GM18517 (cell line): ENCODE data around the gene SH2D2A.

Experiments
- ATAC-seq: cut with Tn5 transposase; IDR thresholded peaks from one replicate; pipeline ENCODE4 v1.9.1; 2021; ENCODE audit warnings: mild to moderate bottlenecking, moderate library complexity; ENCODE audit not compliant: unreplicated experiment

The SH2D2A gene

DNA sequence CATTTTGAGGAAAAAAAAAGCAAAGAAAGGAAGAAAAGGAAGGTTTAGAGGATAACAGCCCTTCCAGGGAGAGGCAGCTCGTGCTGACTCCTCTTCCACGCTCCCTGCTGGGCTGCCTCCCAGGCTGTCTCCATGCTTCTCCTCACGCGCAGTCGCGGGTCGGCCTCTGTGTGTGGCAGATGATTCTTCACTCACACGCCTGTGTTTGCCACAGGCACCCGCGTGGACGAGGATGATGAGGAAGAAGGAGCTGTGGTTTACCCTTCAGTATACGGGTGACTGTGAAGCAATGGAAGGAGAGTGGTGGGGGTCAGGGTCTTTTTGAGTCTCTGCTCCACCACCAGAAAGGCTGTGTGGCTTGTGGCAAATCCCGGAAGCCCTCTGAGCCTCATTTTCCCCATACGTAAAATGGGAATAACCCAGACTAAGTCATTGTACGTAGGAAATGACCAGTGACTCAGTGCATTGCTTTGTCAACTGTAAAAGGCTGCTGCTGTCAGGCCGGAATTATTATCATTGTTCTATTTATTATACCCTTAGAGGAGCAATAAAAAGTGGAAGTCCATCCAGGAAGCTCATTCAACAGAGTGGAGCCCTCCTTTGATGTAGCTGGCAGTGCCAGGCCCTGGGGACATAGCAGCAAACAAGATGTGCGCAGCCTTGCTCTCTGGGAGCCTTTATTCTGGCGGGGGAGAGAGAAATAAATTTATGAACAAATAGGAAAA, 11.9 kb upstream of the SH2D2A start:
- no peak for ATAC-seq

DNA sequence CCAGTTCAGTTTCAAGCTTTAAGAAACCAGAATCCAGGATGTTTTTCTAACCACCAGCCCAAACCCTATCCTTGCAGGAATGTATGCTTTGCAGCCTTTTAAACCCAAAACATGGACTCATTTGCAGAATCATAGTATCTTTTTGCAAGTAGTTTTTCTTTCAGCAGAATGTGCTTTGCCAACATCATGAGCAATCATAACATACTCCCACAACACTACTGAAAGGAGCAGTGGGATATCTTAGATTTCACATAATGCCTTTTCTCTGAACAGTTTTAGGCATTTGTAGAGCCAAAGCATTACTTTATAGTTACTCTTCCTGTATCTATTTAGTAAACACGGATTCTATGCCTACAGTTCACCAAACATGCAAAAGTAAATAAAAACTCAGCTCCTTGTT, 10.0 kb upstream of the SH2D2A start:
- ATAC-seq, result no peak

DNA sequence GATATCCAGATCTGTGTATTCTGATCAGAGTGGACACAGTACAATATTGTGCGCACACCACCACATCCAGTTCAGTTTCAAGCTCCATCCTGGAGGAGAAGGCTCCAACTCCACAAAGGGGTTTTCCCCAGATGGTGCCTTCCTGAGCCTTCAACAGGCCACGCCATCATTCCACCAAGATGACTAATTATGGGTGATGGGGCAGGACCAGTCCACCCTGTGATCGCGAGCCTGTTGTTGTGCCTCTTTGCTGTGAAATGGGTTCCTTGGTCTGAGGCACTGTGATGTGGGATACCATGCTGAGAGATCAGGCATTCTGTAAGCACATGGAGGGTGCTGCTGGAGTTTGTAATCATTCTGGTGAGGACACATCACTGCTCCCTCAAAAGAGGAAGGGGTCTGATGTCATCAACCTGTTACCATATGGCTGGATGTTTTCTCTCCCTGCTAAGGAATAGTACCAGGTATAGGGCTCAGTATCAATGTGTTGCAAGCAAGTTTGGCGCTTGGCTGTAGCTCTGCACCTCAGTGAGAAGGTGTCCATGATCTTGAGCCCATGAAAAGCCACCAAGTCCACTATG, 6.7 kb upstream of the SH2D2A start:
- ATAC-seq, result no peak

DNA sequence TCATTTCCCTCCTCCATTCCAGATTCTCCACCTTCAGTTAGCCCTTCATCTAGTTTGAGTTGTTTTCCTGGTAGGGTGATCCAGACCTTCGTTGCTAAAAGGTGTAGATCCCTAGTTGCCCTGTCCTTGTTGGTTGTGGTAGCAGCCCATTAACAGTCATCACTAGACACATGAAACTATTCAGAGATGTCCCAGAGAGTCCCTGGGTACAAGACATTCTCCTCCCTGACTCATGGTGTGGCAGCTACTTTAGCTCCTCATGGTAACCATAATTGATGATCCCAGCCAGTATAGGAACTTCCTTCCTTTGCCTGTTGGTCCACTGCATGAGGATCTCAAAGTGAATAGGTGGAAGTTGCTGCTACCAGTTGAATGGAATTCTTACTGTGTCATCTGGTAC, 6.0 kb upstream of the SH2D2A start:
- no peak for ATAC-seq

DNA sequence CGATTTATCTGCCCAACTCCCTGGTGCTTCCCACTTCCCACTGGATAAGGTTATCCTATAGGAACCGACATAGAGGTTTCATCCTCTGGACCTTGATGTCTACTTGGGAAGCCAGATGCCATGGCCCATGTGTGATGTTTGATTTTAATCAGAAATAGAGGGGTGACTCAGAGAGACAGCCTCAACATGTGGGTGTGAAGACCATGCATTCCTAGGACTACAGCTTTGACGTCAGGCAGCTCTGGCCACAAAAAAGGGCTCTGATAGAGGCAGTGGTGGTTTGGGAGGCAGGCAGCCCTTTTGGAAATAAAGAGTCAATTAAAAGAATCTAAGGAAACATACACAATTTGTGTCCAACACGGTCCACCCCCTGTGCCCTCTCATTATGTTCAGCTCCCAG, 5.2 kb upstream of the SH2D2A start:
- no peak for ATAC-seq

DNA sequence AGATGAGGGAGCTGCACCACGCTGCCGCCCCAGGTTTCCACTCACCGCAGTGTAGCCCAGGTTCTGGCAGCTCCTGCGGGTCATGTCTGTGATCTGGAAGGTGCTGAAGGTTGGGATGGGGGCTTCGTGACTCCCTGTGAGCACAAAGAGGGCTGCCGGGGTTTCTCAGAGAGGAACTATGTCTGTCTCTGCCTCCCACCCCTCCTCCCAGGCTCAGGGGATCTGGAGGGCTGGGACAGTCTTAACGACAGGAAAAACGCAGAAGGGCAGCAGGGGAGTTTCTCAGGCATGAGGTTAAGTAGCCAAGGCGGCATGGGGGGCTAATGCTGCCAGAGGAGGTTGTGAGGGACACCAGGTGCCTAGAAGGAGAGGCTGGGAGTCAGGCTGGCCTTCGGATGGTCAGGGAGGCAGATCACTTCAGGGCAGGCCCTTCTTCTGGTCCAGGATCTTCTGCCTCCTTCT, 656 bp downstream of the SH2D2A start:
- ATAC-seq, result no peak

DNA sequence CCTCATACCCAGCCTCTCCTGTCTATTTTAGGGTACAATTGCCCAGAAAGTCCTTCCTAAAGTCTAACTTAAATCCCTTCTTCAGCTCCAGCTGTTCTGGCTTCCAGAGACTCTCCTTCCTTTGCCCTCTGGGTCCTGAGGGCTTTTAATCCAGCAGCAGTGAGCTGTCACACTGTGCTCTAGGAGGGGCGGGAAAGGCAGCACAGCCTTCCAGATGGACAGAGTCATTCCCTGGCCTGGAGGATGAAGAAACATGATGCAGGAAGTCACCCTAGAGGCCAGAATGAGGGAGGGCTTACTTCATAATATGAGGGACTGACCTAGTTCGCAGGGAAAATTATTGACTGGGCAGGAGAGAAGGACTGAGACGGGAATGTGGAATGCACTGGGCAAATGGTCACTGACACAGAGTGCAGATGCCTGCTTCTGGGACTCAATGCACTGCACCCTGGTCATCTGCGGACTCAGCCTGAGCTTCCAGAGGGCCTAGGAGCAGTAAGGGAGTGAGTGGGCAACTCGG, 1.3 kb downstream of the SH2D2A start:
- ATAC-seq, result no peak

DNA sequence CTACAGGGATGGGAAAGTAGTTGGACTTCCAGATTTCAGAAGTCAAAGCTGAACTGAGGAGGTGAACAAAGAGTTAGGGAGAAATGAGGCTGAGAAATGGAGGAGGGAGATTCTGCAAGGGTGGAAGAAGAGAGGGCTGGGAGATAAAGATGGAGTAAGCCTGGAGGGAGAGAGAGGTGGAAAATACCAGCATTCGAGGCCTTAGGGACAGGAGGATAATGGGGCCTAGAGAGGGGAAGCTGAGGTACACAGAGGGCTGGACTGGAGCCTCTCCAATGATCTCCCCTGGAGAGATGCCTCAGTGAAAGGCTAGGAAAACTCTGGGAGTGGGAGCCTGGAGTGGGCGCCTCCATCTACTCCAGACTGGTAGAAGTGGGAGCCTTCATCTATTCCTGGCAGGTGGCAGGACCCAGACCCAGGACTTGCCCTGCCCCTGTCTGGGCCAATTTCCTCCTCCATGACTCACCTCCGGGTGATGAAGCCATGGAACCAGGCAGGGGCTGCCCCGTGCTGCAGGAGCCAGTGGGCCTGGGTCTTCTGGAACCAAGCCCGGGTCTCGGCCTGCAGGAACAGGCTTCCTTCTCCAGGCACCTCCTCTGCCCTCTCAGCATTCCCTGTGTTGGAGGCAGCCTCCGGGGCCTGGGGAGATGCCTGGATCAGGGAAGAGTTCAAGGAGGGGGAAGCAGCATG, 1.9 kb downstream of the SH2D2A start:
- no peak for ATAC-seq

DNA sequence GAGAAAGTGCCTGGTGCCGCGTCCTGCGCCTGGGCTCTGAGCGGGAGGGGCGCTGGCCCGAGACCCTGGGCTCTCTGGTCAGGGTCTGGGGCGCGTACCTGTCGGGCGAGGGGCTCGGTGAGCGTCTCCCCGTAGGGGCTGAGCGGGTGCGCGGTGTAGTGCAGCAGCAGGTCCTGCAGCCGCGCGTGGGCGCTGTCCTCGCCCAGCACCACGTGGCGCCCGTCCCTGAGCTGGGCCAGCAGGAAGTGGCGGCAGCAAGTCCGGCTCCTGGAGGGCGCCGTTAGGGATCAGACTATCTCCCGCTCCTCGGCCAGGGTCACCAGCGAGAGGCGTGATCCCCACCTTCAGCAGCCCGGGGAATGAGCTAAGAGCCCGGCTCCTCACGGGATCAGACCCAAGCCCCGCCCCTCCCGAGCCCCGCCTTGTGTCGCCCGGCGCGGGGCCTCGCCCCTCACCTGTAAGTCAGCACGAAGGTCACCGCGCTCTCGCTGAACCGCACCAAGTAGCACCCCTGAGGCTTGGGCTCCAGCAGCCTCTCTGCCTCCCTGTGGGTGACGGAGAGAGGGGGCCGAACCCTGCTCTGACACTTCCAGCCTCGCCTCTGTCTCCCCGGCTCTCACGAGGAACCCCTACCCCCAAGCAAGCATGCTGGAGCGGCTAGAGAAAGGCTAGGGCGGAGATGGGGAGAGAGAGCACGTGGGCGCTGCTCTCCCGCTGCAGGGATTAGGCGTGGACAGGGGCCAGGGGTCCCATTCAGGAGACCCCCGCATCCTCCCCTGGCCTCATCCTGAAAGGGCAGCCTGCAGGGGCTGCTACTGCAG, 2.7 kb downstream of the SH2D2A start:
- no peak for ATAC-seq

DNA sequence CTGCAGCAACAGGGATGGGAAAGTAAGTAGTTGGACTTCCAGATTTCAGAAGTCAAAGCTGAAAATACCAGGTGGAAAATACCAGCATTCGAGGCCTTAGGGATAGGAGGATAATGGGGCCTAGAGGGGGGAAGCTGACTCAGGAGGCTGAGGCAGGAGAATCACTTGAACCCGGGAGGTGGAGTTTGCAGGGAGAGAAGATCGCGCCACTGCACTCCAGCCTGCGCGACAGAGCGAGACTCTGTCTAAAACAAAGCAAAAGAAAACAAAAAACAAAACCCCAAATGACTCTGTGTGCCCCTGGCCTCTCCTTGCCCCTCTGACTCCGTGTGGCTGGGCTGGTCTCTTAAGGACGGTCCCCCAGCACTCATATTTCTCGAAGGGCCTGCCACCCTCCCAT, 3.4 kb downstream of the SH2D2A start:
- ATAC-seq, result no peak

DNA sequence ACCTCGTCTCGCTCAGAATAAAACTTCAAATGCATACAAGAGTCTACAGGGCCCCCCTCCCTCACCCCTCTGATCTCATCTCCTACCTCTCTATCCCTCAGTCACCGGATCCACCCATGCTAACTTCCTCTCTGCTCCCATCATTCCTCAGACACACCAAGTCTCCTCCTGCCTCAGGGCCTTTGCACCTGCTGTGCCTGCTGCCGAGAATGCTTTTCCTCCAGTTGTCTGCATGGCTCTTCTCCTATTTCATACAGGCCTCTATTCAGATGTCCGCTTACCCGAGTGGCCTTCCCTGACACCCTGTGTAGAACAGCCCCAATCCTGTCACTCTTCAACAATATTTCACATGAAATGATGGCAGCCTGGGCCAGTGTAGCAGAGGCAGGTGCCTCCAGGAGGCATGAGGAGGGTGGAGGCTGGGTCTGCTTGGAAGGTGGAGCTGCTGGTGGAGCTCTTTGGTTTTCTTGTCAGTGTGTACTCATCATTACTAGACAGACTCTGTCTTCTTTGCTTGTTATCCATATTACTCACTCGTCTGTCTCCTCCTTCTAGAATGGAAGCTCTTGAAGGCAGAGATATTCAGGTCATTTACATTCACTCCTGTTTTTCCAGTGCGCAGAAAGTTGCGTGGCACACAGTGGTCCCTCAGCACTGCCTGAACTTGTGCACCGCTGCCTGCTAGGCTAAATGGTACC, 4.2 kb downstream of the SH2D2A start:
- no peak for ATAC-seq

DNA sequence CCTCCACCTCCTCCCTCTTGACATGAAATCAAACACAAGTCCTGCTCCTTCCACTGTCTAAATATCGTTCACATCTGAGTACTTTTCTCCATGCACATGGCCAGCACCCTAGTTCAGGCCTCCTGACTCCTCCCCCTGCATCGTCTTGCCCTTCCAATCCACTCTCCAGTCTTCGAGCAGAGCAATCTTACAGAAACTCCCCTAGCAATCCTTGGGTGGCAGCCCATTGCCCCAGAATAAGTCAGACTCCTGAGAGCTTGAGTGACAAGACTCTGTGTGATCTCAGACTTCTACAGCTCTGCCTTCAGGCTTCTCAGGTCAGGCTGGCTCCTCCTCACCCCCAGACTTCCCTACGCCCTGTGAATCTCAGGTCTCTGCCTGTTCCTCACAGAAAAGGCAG, 5.5 kb downstream of the SH2D2A start:
- ATAC-seq, result no peak

DNA sequence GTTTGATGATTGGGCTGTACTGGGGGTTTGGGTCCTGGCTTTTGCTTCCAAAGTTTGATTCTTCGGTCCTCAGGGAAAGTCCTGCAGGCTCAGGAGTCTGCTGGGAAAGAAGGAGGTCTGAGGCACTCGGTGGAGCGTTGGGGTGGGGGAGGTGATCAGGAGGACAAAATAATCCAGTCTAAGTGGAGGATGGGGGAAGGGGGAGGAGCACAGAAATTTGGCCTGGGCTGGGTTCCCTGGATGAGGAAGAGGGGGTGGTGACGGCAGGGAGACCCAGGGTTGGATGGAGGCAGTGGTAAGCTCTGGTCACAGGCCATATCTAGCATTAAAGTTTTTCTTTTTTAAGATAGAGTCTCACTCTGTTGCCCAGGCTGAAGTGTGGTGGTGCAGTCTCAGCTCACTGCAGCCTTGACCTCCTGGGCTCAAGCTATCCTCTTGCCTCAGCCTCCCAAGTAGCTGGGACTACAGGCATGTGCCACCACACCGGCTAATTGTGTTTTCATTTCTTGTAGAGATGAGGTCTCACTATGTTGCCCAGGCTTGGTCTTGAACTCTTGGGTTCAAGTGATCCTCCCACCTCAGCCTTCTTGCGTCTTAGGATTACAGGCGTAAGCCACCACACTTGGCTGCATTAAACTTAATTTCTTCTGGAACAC, 6.8 kb downstream of the SH2D2A start:
- no peak for ATAC-seq

DNA sequence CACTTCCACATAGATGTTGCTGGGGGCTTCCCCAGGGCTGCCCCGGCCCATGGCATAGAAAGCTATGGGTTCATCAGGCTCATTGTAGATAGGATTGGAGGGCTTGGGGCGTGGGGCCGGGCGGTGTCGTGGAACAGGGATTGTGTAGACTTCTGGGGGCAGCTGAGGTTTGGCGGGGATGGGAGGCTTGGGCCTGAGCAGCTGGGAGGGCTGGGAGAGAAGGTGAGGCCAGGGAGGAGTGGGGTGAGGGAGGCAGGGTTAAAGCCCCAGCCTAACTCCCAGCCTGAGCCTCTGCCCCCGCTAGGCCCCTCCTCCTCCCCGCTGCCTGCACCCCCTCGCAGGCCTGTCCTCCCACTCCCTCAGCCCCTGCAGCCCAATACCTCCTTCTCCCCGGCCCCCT, 7.4 kb downstream of the SH2D2A start:
- no peak for ATAC-seq

DNA sequence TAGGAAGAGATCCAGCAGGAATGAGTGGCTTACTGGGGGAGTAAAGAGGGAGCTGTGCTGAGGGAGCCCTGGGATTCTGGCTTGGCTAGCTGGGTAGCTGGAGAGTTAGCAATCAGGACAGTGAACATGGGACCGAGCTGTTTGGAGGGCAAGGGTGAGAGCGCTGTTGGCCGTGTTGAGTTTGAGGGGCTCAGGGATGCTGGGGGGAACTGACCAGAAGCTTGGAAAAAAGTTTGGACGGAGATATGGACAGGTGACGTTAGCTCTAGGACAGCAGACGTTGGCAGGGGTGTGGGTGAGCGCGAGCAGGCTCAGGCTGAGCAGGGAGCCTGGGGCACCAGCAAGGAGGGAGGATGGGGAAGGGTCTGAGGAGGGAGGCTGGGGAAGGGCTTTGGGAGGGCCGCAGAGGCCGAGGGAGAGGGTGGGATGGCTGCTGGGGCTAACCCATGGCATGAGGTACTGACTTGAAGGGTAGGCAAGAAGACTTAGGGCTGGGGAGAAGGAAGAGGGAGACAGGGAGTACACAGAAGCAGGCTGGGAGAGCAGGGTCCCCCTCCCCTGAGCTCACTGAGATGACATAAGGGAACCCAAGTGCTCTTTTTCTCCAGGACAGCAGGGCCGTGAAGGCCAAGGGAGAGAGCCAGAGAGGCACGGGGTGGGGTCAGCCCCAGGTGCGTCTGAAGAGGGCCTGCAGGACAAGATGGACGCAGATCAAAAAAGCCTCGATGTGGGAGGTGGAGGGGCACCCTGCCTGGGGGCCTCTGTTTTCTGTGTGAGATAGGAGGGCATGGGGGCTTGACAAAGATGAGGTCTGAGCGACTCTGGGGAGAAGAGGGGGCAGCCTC, 8.2 kb downstream of the SH2D2A start:
- no peak for ATAC-seq

DNA sequence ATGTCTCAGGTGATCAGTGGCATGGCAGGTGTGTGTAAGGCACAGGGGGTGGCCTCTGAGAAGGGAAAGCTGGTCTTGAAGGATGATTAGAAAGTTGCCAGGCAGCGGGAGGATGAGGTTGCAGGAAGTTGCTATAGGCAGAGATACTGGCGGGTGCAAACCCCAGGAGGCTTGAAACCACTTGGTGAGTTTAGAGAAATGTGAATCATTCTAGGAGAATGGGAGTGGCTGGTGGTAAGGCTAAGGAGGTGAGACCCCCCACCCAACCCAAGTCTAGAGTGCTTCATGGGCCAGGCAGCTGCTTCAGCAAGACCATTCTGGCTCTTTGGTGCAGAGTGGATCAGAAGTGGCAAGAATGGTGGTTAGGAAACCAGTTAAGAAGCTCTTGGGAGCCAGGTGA, 9.0 kb downstream of the SH2D2A start:
- ATAC-seq, result no peak

DNA sequence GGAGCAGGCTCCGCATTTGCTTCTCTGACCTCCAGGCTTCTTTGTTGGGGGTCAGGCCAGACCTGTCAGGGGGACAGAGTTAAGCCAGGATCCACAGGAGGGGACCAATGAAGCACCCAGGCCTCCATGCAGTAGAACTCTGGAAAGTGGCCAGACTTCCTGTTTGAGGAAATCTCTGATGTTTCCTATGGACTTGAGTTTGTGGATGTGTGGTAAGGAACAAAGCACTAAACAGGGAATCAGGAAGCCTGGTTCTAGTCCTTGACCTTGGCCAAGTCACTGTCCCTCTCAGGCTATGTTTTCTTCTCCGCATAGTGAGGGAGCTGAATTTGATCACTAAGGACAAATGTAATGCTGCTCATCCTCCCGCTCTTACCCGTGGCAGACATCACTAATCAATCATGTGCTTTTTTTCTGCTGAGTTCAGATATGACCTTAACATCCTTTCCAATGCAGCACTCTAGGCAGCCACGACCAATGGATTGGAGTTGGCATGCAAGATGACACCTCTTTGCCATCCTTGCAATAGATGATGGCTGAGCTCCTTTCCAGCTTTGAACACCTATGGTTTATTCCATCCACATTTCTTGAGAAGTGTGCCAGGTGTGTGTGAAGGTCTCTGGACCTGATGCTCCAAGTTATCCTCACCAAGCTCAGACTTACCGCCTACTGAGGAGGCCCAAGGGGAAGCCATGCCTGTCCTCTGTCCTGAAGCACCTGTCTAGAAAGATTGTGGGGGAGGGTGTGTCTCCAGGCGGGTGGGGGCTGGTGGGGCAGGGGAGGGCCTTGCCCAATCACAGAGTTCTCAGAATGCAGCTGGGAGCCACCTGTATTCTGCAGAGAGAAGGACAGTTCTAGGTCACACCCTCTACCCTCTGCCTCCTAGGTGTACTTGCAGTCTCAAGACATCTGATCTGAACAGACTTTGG, 9.9 kb downstream of the SH2D2A start:
- ATAC-seq, result no peak
